Measurements from ENCODE around the gene SSTR3. TPM values are rescaled to one million over a fixed set of nuclear protein-coding genes. Genes with fewer than 3 reads are reported as not detected.

The SSTR3 gene
- total and polyA plus RNA-seq, 10 of the 15 experiments (the other 5 are each of a cell fraction or from before 2014, with no cell fraction given): 0.03 to 4.5 (median 2.4) TPM

- TF ChIP-seq ZBTB11 (CRISPR knock-in tag; IDR thresholded peaks at IDR 0.05) (no peak), E4F1 (IDR thresholded peaks at IDR 0.05; ENCODE audit: borderline replicate concordance, partially characterized antibody) (no peak), SPI1 (IDR thresholded peaks at IDR 0.05; ENCODE audit: borderline replicate concordance, insufficient read depth, low read depth, low read length) (no peak; the same call in 1 of the 2 replicates), SMAD5 (IDR thresholded peaks at IDR 0.05; ENCODE audit: low read depth) (peak; percentile 81; the same call in 1 of the 2 replicates), KLF5 (IDR thresholded peaks at IDR 0.05; ENCODE audit: partially characterized antibody) (peak; percentile 62), NFIC (IDR thresholded peaks at IDR 0.05; ENCODE audit: low read depth, low read length) (no peak), TCF7 (IDR thresholded peaks at IDR 0.05; ENCODE audit: borderline replicate concordance) (no peak), ASH2L (IDR thresholded peaks at IDR 0.05; ENCODE audit: borderline replicate concordance, low read depth) (no peak), E2F8 (IDR thresholded peaks at IDR 0.05; ENCODE audit: low read depth, partially characterized antibody) (no peak), ELK1 (IDR thresholded peaks at IDR 0.05; ENCODE audit: low read depth, low read length) (peak; percentile 67), DPF2 (IDR thresholded peaks at IDR 0.05) (peak; percentile 35; the same call in 1 of the 2 replicates), BACH1 (IDR thresholded peaks at IDR 0.05; ENCODE audit: borderline replicate concordance) (peak; percentile 75; the same call in 1 of the 2 replicates), EED (IDR thresholded peaks at IDR 0.05; ENCODE audit: low read depth) (no peak), CREB1 (IDR thresholded peaks at IDR 0.05; ENCODE audit: low read depth) (peak; percentile 41; the same call in 1 of the 2 replicates), TCF3 (IDR thresholded peaks at IDR 0.05; ENCODE audit: borderline replicate concordance, insufficient read depth, low read depth, low read length) (no peak), SUZ12 (IDR thresholded peaks at IDR 0.05; ENCODE audit: unreplicated experiment) (no peak), NR2C1 (IDR thresholded peaks at IDR 0.05) (no peak), RAD51 (IDR thresholded peaks at IDR 0.05) (no peak)
Measured at GRCh38 chr22:37199103-37199759, 13.0 kb downstream of the SSTR3 start (continued).

Data from GM12878 (cell line).